Heart right ventricle (tissue), 16 donors: ENCODE results near the gene ILDR1. TPM values are rescaled to one million over a fixed set of nuclear protein-coding genes. Genes with fewer than 3 reads are reported as not detected.

Experiments
- ATAC-seq, 8 donors: fragments of 200-7000 bp; cut with Tn5 transposase; one replicate each; pipeline ENCODE4 v1.9.1; 2020; ENCODE audit warnings: mild to moderate bottlenecking in 8 of 8, moderate library complexity in 8 of 8, moderate number of reproducible peaks in 1 of 8
- DNase-seq, 2 donors: peaks; one replicate each; pipeline ENCODE4 v3.0.0-alpha.2; 2020
- H3K27ac ChIP-seq, 10 donors: fragments of 200-600 bp; sonication (generic) in 2 of 10; one replicate each; pipeline versions ENCODE4 v1.5.0 to v1.8.0; 2020 to 2022; ENCODE audit warnings: mild to moderate bottlenecking in 3 of 10
- H3K27me3 ChIP-seq, 7 donors: fragments of 200-600 bp; one replicate each; pipeline ENCODE4 v1.8.0; 2021 to 2022; ENCODE audit warnings: mild to moderate bottlenecking in 2 of 7
- H3K36me3 ChIP-seq, 9 donors: fragments of 200-600 bp; sonication (generic) in 1 of 9; one replicate each; pipeline versions ENCODE4 v1.5.0 to v1.8.0; 2020 to 2022; ENCODE audit warnings: mild to moderate bottlenecking in 2 of 9
- H3K4me1 ChIP-seq, 9 donors: fragments of 200-600 bp; sonication (generic) in 1 of 9; one replicate each; pipeline versions ENCODE4 v1.5.0 to v1.8.0; 2020 to 2022; ENCODE audit warnings: mild to moderate bottlenecking in 4 of 9
- H3K4me3 ChIP-seq, 10 donors: fragments of 200-600 bp; sonication (generic) in 2 of 10; one replicate each; pipeline versions ENCODE4 v1.5.0 to v1.8.0; 2020 to 2022; ENCODE audit warnings: mild to moderate bottlenecking in 7 of 10, moderate library complexity in 2 of 10
- H3K9me3 ChIP-seq, 11 donors: fragments of 200-600 bp in 10 of 11; sonication (generic) in 2 of 11; one replicate each; pipeline versions ENCODE4 v1.5.0 to v1.8.0; 2013 to 2022; ENCODE audit warnings: mild to moderate bottlenecking in 2 of 11, control low read depth in 1 of 11, moderate library complexity in 1 of 11
- WGBS, 2 donors: extraction: QIAGEN DNeasy Blood & Tissue Kit; methylation state at CpG; one replicate each; pipeline ENCODE4 v1.1.7; 2013; ENCODE audit warnings: inconsistent platforms in 1 of 2; 5-methylcytosine and 5-hydroxymethylcytosine counted together
- intact Hi-C, 10 donors: fragments of 100-400 bp; cut with DNase I; formaldehyde crosslinking; loops; one replicate each; pipeline versions ENCODE4 v1.11.1 to v1.14.2; 2022
- polyA plus RNA-seq, 2 donors: library from polyadenylated mRNA; stranded (reverse); fragments of 200-250 nt; gene quantifications; one replicate each; pipeline ENCODE4 v1.2.3, GENCODE V29; 2013
- total RNA-seq, 10 donors: library from RNA; stranded (reverse); fragmentation: NEBNext Ultra II Directional in 3 of 10; extraction: Animal tissue kit (Norgen Biotek cat#: 25700) in 3 of 10; gene quantifications; one replicate each; pipeline versions ENCODE4 v1.2.1 to v1.2.4, GENCODE V29; 2021 to 2023
- TF ChIP-seq, protein P1 (sequence below), 9 donors: fragments of 200-600 bp; sonication (generic) in 2 of 9; IDR thresholded peaks; one replicate each; pipeline versions ENCODE4 v1.5.0 to v1.8.0; 2021 to 2022; ENCODE audit warnings: antibody characterized with exemption in 9 of 9, mild to moderate bottlenecking in 5 of 9, moderate library complexity in 1 of 9
- donor health status: Arrhythmogenic right ventricular cardiomyopathy.
- donor health status: ischemic (EF 13 %, LVEDD 7.1; RV severe dilation, severe dysfunction).
- donor health status: healthy with polysubstance abuse.
- donor health status: DM: no; HTN: yes; CAD: no.
- donor health status: DM: no; HTN: no; CAD: no.
- donor health status: ischemic (EF 25% LVEDD 6.9; RV normal size, moderate dysfunction).
- donor health status: ischemic (EF 25% LVEDD 5.7; RV mildly dilated, moderate dysfunction).
- donor health status: healthy.
- donor health status: DM: yes; HTN: yes; CAD: no.
- donor health status: Ischemic cardiomyopathy.
- donor health status: ischemic (EF 35%, LVEDD 5.7; RV mildly dilated, moderate dysfunction).
- donor health status: nonischemic (EF 11% LVEDD 7.7; RV severe dilation, severe dysfunction).
- donor health status: DM: yes; HTN: yes; CAD: no.
- donor health status: PGD.
- donor health status: ischemic (EF 29% LVEDD 5.4; RV normal size, mild dysfunction).
- donor health status: nonischemic (EF 23%, LVEDD 6.1; RV moderate dilation, normal function).

Gene ILDR1
- total and polyA plus RNA-seq, 12 donors: 0.13 to 0.25 (median 0.19) TPM; not detected in 8

DNA sequence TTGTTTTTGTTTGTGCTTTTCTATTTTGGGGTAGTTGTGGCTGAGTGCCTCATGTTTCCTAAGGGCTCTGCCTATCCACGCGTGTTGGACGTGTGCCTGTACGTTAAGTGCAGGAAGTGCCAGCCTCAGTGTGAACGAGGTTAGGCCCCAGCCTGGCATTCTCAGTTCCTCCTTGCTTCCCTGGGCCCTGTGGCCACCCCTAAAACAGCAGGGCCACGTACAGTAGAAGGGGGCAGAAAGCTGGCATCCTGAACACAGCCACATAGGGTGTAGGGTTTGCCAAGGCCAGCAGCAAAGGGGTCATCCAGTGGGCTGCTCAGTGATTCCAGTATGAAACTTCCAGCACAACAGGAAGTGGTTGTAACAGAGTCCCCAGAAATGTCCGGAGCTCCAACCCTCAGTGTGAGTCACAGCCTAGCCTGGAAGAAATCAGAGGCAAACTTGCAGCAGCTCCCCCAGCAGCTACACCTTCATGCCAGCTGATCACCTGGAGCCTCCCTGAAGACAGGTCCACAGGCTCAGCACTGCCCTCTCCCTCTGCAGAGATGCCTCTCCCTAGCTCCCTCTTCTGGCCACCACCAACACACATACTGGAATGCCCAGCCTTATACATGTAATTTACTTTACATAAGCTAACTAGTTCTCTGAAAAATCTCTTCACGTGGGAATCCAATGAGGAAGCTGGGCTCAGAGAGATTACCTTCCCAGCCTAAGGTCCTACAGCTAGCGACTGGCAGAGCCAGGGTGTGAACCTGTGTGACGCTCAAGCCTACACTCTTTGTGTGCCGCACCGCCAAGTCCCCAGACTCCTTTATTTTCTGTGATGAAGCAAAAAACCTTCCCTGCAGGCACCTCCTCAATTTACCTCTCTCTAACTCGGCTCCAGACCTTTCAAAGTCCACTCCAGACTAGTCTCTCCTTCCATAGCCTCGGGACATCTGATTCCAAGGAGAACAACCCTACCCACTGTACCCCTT is 26.6 kb downstream of the ILDR1 start:
- intact Hi-C loops: loop anchor here in 7 of 10 donors (5.0 to 10.0 kb wide), 5 partner anchors 111 to 451 kb away; partner anchors contain the start of gene POLQ (in 5 of the 7)
- TF ChIP-seq, protein P1, sequence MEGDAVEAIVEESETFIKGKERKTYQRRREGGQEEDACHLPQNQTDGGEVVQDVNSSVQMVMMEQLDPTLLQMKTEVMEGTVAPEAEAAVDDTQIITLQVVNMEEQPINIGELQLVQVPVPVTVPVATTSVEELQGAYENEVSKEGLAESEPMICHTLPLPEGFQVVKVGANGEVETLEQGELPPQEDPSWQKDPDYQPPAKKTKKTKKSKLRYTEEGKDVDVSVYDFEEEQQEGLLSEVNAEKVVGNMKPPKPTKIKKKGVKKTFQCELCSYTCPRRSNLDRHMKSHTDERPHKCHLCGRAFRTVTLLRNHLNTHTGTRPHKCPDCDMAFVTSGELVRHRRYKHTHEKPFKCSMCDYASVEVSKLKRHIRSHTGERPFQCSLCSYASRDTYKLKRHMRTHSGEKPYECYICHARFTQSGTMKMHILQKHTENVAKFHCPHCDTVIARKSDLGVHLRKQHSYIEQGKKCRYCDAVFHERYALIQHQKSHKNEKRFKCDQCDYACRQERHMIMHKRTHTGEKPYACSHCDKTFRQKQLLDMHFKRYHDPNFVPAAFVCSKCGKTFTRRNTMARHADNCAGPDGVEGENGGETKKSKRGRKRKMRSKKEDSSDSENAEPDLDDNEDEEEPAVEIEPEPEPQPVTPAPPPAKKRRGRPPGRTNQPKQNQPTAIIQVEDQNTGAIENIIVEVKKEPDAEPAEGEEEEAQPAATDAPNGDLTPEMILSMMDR (IDR thresholded peaks at IDR 0.05): peak in 8 of 9 donors; percentile 18 to 66 (median 50)
- H3K36me3 ChIP-seq: no peaks in the 10 kb centered on the region
- no peak overlapping the region for H3K4me3 ChIP-seq
- no peaks in the 10 kb centered on the region for H3K27me3 ChIP-seq
- 50 to 59% methylated on average over 14 of the region's 14 CpGs for WGBS, 2 donors
- DNase-seq (peak; percentile 22 to 44), ATAC-seq (peak; percentile 56 to 80 (median 72))
- peak overlapping the region in 5 of 10 donors; percentile 14 to 84 (median 41) for H3K27ac ChIP-seq
- H3K9me3 ChIP-seq: no peaks in the 10 kb centered on the region
- H3K4me1 ChIP-seq: peaks cover 0 to 56% (median 0%) of the 10 kb centered on the region in 9 donors

DNA sequence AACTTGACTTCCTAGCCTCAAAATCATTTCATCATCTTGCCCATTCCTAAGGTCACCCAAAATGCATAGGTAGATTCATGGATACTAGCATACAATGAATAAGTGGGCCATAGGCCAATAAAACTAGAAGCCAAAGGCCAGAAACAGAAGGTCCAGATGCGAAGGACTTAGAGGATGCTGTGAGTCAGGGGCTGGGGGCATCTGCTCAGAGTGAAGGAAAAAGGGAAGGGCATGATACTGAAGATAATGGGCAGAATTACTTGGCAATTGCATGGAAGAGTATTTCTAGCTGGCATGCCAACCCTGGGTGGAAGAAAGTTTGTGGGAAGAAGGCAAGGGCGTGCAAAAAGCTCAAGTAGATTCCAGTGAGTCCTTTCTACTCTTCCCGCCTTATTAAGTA is 27.5 kb downstream of the ILDR1 start:
- Histone ChIP-seq H3K36me3 (no peaks in the 10 kb centered on the region), H3K4me3 (no peak overlapping the region), H3K27me3 (no peaks in the 10 kb centered on the region), H3K27ac (peak overlapping the region in 4 of 10 donors; percentile 14 to 84 (median 28)), H3K9me3 (no peaks in the 10 kb centered on the region), H3K4me1 (peaks cover 0 to 55% (median 0%) of the 10 kb centered on the region in 9 donors)
- DNase-seq (no peak), ATAC-seq (no peak)
- TF ChIP-seq, protein P1 (IDR thresholded peaks at IDR 0.05): no peak
- whole genome bisulfite sequencing, 2 donors: 70 to 97% methylated on average over 3 of the region's 3 CpGs
- intact Hi-C loops: loop anchor here in 4 of 10 donors (10.0 kb wide), 3 partner anchors 110 to 450 kb away; partner anchors contain the start of gene POLQ (in 3 of the 4)

DNA sequence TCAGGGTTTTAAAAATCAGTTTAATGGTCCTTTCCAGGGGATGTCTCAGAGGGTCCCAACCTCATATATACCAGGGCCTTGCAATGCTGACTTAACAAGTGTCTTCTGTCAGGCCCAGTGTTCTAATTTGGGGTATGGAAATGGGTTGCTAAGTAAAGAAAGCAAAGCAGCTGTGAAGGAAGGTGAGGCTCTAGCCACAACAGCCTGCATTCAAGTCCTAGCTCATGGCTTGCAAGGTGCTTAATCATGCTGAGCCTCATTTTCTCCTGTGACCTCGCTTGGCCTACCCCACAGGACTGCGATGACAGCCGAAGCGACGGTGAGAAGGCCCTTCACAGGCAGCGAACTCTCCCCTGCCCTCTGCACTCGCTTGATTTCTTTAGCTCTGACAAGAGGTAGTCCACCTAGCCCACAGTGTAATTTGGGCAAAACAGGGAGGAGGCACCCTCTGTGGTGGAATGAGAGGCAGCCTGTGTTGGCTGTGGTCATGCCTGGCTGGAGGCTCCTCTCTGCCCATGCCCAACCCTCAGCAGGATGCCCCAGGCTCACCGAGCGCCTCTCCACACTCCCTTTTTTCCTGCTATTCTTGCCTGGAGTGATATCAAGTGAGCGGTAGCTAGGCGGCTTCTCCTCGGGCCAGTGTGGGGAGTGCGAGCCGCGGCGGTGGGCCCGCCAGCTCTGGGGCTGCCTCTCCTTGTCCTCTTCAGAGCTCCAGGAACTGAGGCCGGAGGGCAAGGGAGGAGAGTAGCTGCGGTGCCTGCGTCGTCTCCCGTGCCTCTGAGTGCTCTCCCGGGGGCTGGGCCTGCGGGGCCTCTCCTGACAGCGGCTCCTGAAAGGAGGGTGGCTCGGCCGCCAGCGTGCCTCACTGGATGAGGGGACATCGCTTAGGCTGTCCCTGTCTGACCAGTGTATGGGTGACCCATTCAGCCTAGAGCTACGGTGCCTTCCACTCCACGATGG is 29.2 kb downstream of the ILDR1 start:
- 93 to 94% methylated on average over 31 of the region's 31 CpGs for WGBS, 2 donors
- peak in 1 of 8 donors; percentile 17 for ATAC-seq

More for the DNA sequence above, 29.2 kb downstream of the ILDR1 start:
- Histone ChIP-seq H3K27ac (no peak overlapping the region), H3K4me1 (peaks cover 0 to 39% (median 0%) of the 10 kb centered on the region in 9 donors), H3K36me3 (no peaks in the 10 kb centered on the region), H3K9me3 (no peaks in the 10 kb centered on the region), H3K27me3 (no peaks in the 10 kb centered on the region), H3K4me3 (no peak overlapping the region)
- no peak for DNase-seq
- intact Hi-C loops: loop anchor here in 4 of 10 donors (10.0 kb wide), 3 partner anchors 108 to 448 kb away; partner anchors contain the start of gene POLQ (in 3 of the 4)
- TF ChIP-seq, protein P1 (IDR thresholded peaks at IDR 0.05): no peak
